GM19025 (cell line): Measurements from ENCODE around the gene JADE3.
A peak's percentile ranks its signal among the peaks of the same experiment; 100 is the strongest.
"Not testable (repeated sequence)": the region's sequence is repeated elsewhere in the genome, so short reads cannot be mapped to it uniquely, and the experiment has no call there.

Experiments
- ATAC-seq: cut with Tn5 transposase; IDR thresholded peaks from one replicate; pipeline ENCODE4 v1.9.1; 2021; ENCODE audit warnings: mild to moderate bottlenecking, low read depth, moderate library complexity; ENCODE audit not compliant: unreplicated experiment

Gene JADE3

GRCh38 chrX:46929439-46930261 is 17.4 kb downstream of the JADE3 start:
- no peak for ATAC-seq

GRCh38 chrX:46935295-46935694 is 23.1 kb downstream of the JADE3 start:
- no peak for ATAC-seq

- no peak for ATAC-seq
Measured at GRCh38 chrX:46938589-46938988, 26.4 kb downstream of the JADE3 start.

GRCh38 chrX:46941341-46941740 is 29.1 kb downstream of the JADE3 start:
- no peak for ATAC-seq

- ATAC-seq, result peak; percentile 75
Measured at GRCh38 chrX:46953137-46953527, 40.9 kb downstream of the JADE3 start.

- ATAC-seq, result peak; percentile 7
Measured at GRCh38 chrX:46953597-46953996, 41.4 kb downstream of the JADE3 start.

- ATAC-seq, result no peak
Measured at GRCh38 chrX:46954716-46955115, 42.5 kb downstream of the JADE3 start.

GRCh38 chrX:46956589-46956988 is 44.4 kb downstream of the JADE3 start:
- ATAC-seq, result not testable (repeated sequence)

DNA sequence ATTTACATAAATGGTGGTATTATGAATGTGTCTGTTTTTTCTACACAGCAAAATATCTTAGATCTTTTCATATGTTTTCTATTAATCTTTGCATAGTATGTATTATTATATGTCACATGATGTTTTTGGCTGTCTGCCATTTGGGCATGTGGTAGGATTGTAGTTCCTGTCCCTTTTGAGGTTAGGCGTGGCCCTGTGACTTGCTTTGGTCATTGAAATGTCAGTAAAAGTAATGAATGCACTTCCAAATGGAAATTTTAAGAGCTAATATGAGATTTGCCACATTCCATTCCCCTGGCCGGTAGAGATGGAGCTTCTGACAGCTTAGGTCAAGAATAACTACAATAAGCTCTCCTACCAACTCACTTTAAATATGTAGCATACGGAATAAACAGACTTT is 45.1 kb downstream of the JADE3 start:
- ATAC-seq, result no peak

- ATAC-seq, result no peak
Measured at GRCh38 chrX:46959101-46959500, 46.9 kb downstream of the JADE3 start.

- no peak for ATAC-seq
Measured at GRCh38 chrX:46959985-46960700, 47.9 kb downstream of the JADE3 start.

- no peak for ATAC-seq
Measured at GRCh38 chrX:46961097-46961496, 48.9 kb downstream of the JADE3 start.

DNA sequence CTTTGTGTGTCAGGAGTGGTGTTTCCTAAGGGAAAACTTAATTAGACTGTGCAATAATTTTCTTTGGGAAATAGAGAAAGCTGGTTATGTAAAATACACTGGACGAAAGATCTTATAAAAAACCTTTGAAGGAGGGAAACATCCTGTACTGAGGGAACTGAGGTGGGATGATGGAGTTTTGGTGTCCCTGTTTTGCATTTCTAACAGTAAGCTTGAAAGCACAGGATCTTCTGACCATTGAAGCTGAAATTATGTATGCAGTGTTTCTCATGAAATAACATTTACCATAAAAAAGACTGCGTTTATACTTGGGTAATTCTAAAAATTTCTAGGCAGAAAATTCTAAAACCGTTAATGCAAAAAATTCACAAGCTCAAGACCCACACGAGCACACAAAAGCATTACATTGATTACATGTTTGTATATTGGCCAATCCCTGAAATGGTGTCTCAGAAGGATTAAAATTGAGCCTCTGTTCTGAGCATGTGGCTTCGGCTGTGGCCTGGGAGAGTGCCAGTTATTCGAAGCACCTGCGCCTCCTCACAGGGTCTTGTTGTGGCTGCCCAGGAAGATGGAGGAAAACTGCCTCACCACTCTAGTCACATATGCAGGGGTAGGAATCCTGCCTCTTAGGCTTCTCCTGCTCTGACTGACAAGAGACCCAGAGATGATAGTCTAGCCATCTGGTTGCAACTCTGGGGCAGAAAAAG is 49.5 kb downstream of the JADE3 start:
- ATAC-seq, result no peak

- no peak for ATAC-seq
Measured at GRCh38 chrX:46965125-46965758, 53.0 kb downstream of the JADE3 start.

DNA sequence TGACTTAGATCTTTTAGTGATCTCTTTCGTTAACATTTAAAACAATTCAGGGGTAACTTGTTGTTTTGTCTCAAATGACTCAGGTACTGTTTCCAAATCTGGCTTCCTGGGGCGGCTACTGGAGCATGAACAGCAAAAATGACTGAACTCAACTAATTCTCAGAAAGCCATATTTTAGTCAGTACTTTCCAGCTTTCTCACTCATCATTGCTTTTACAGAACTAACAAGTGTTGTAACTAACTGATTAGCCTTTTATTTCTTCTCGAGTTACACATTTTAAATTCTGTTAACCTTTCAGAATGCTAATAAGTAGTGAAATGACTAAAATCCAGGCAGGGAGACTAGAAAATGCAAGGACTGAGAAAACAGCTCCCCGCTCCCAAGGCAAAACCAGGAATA is 55.3 kb downstream of the JADE3 start:
- no peak for ATAC-seq

DNA sequence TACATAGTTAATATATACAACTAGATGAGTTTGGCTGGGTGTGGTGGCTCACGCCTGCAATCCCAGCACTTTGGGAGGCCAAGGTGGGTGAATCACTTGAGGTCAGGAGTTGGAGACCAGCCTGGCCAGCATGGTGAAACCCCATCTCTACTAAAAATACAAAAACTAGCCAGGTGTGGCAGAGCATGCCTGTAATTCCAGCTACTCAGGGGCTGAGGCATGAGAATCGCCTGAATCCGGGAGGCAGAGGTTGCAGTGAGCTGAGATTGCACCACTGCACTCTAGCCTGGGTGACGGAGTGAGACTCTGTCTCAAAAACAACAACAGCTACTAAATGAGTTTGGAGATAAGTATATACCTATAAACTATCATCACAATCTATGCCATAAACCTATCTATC is 64.8 kb downstream of the JADE3 start:
- not testable (repeated sequence) for ATAC-seq

- no peak for ATAC-seq
Measured at GRCh38 chrX:46978341-46979291, 66.4 kb downstream of the JADE3 start.

GRCh38 chrX:46984705-46985104 is 72.5 kb downstream of the JADE3 start:
- no peak for ATAC-seq

DNA sequence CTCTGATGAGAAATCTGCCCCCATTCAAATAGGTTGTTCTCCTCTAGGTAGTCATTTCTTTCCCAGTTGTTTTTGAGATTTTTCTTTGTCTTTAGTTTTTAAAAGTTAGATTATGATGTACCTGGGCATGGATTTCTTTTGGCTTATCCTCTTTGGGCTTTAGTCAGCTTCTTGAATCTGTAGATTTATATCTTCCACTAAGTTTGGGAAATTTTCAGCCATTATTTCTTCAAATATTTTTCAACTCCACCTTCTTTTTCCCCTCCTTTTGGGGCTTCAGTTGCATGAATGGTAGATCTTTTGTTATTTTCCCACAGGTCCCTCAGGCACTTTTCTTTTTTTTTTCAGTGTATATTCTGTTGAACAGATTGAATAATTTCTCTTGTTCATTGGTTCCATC is 77.3 kb downstream of the JADE3 start:
- ATAC-seq, result no peak

DNA sequence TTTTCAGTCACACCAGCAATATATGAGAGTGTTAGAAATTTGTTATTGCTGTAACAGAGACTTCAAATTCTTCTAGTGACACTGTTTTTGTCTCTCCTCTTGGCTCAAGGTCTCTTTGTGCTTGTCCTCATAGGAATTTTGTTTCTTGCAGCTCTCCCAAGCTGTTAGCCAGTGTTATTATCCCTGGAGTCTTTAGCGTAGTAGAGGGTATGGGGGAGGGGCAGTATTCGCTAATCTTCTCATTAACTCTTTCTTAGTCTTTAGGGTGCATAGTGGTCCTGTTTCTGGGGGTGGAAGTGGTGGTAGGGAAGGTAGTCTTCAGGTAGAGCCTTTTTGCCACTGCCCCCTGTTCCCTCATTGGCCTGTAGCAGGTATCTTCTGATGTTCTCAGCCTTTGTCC is 79.4 kb downstream of the JADE3 start:
- no peak for ATAC-seq
